MM.1S (cell line): ENCODE results near the gene FXYD4.

ENCODE experiments used
- DNase-seq: peaks from one replicate; pipeline ENCODE4 v3.0.0-alpha.2; 2015
- H2AFZ ChIP-seq: fragments of 300-600 bp; sonication (generic); 2 replicates; pipeline ENCODE4 v1.6.0; 2016; ENCODE audit warnings: antibody characterized with exemption, low read length
- H3F3A ChIP-seq: fragments of 300-600 bp; sonication (generic); 2 replicates; pipeline ENCODE4 v1.6.1; 2016; ENCODE audit warnings: mild to moderate bottlenecking, antibody characterized with exemption, low read length, moderate library complexity, mixed read lengths; ENCODE audit not compliant: insufficient read depth
- H3K27ac ChIP-seq: fragments of 300-600 bp; sonication (generic); 2 replicates; pipeline ENCODE4 v1.5.1; 2016; ENCODE audit warnings: mild to moderate bottlenecking, low read length
- H3K27me3 ChIP-seq: fragments of 300-600 bp; sonication (generic); replicated peaks from 2 replicates; pipeline ENCODE4 v1.6.0; 2016; ENCODE audit warnings: low read length; ENCODE audit not compliant: insufficient read depth
- H3K36me3 ChIP-seq: fragments of 300-600 bp; sonication (generic); replicated peaks from 2 replicates; pipeline ENCODE4 v1.6.1; 2016; ENCODE audit warnings: mild to moderate bottlenecking, low read length, mixed read lengths; ENCODE audit not compliant: insufficient read depth
- H3K4me1 ChIP-seq: fragments of 300-600 bp; sonication (generic); 2 replicates; pipeline ENCODE4 v1.6.1; 2016; ENCODE audit warnings: low read length, mixed read lengths
- H3K4me2 ChIP-seq: fragments of 300-600 bp; sonication (generic); 2 replicates; pipeline ENCODE4 v1.6.0; 2016; ENCODE audit warnings: low read depth, low read length
- H3K4me3 ChIP-seq: fragments of 300-600 bp; sonication (generic); 2 replicates; pipeline ENCODE4 v1.5.1; 2016; ENCODE audit warnings: low read length, mixed read lengths
- H3K79me2 ChIP-seq: fragments of 300-600 bp; sonication (generic); 2 replicates; pipeline ENCODE4 v1.6.1; 2016; ENCODE audit warnings: mixed run types, low read length, mixed read lengths
- H3K9ac ChIP-seq: fragments of 300-600 bp; sonication (generic); 2 replicates; pipeline ENCODE4 v1.6.1; 2016; ENCODE audit warnings: low read length, mixed read lengths
- H3K9me2 ChIP-seq: fragments of 300-600 bp; sonication (generic); replicated peaks from 2 replicates; pipeline ENCODE4 v1.6.1; 2016; ENCODE audit warnings: mild to moderate bottlenecking, low read length, mixed read lengths; ENCODE audit not compliant: insufficient read depth
- H3K9me3 ChIP-seq: fragments of 300-600 bp; sonication (generic); replicated peaks from 2 replicates; pipeline ENCODE4 v1.6.1; 2016; ENCODE audit warnings: mild to moderate bottlenecking, low read length, mixed read lengths; ENCODE audit not compliant: insufficient read depth
- H4K20me1 ChIP-seq: fragments of 300-600 bp; sonication (generic); 2 replicates; pipeline ENCODE4 v1.6.1; 2016; ENCODE audit warnings: mild to moderate bottlenecking, low read length, moderate library complexity, mixed read lengths; ENCODE audit not compliant: insufficient read depth
- CTCF ChIP-seq: fragments of 300-600 bp; sonication (generic); IDR thresholded peaks from 2 replicates; pipeline ENCODE4 v1.5.1; 2016; ENCODE audit warnings: antibody characterized with exemption, low read length, mixed read lengths
- EZH2 ChIP-seq: fragments of 300-600 bp; sonication (generic); optimal IDR thresholded peaks from 2 replicates; pipeline ENCODE3; 2017; ENCODE audit warnings: low read depth, mild to moderate bottlenecking, antibody characterized with exemption, low read length, mixed read lengths
- EZH2phosphoT487 ChIP-seq: fragments of 300-600 bp; sonication (generic); IDR thresholded peaks from 2 replicates; pipeline ENCODE4 v1.6.1; 2018; ENCODE audit warnings: antibody characterized with exemption, low read length

The FXYD4 gene

GRCh38 chr10:43347997-43348396, 23.4 kb upstream of the FXYD4 start:
- no peak overlapping the region for H3K27ac ChIP-seq
- H4K20me1 ChIP-seq = no peaks in the 10 kb centered on the region
- H3K9ac ChIP-seq = no peak overlapping the region
- no peaks in the 10 kb centered on the region for H3K9me2 ChIP-seq
- no peak overlapping the region for H3K4me3 ChIP-seq
- H3K4me2 ChIP-seq = no peak overlapping the region
- 0 out of 2 replicates have a peak, but pooled peaks cover 3% of the 10 kb centered on the region for H3K27me3 ChIP-seq
- no peaks in the 10 kb centered on the region for H3F3A ChIP-seq
- no peak for TF ChIP-seq EZH2phosphoT487
- TF ChIP-seq CTCF = no peak
- no peak for TF ChIP-seq EZH2
- H3K4me1 ChIP-seq = 0 out of 2 replicates have a peak, but pooled peaks cover 4% of the 10 kb centered on the region
- H3K79me2 ChIP-seq = no peaks in the 10 kb centered on the region
- no peak for DNase-seq
- no peaks in the 10 kb centered on the region for H3K36me3 ChIP-seq
- H2AFZ ChIP-seq = peak overlapping the region; percentile 69
- H3K9me3 ChIP-seq = no peaks in the 10 kb centered on the region

DNA sequence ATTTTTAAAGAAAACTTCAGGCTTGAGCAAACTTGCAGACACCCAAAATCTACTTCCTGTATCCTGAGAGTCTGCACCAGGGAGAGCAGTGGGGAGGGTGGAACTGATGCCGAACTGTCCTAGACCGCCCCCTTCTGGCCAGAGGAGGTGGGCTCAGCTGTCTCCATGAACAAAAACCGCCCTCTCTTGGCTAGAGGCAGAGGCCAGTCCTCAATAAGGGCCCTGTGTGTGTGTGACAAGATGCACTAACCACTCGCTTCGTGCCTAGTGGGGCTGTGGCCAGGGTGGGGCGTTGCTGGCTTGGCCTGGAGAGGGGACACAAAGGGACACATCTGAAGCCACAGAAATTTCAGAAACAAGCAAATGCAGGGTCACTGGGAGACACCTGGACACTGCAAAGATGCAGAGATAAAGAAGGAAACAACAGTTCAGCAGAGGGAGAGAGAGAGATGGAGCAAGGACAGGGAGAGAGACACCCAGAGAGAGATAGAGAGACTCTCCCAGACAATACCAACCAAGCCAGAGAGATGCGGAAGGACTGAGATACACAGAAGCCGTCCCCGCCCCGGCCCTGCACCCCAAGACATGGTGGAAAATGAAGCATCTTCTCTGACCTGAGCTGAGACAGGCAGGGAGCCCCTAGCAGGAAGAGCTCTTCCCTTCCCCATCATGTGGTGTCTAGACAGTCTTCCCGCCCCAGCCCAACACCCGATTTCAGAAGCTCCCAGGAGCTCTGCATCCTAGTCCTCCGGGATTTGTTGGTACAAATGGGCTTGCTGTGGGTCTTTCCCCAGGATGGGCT, 22.7 kb upstream of the FXYD4 start:
- no peaks in the 10 kb centered on the region for H4K20me1 ChIP-seq
- H3K36me3 ChIP-seq = no peaks in the 10 kb centered on the region
- 0 out of 2 replicates have a peak, but pooled peaks cover 4% of the 10 kb centered on the region for H3K4me1 ChIP-seq
- H2AFZ ChIP-seq = peak overlapping the region; percentile 69
- no peaks in the 10 kb centered on the region for H3K9me3 ChIP-seq
- no peak overlapping the region for H3K27ac ChIP-seq
- H3K4me3 ChIP-seq = no peak overlapping the region
- TF ChIP-seq CTCF (peak; percentile 96), EZH2 (no peak)
- no peaks in the 10 kb centered on the region for H3K79me2 ChIP-seq
- peak; percentile 81 for DNase-seq
- no peaks in the 10 kb centered on the region for H3F3A ChIP-seq
- 0 out of 2 replicates have a peak, but pooled peaks cover 3% of the 10 kb centered on the region for H3K27me3 ChIP-seq
- no peaks in the 10 kb centered on the region for H3K9me2 ChIP-seq
- no peak overlapping the region for H3K4me2 ChIP-seq
- H3K9ac ChIP-seq = no peak overlapping the region

- H3K9ac ChIP-seq = no peak overlapping the region
- no peak overlapping the region for H3K27ac ChIP-seq
- H3K4me3 ChIP-seq = no peak overlapping the region
- no peak overlapping the region for H3K4me2 ChIP-seq
- no peak overlapping the region for H2AFZ ChIP-seq
- no peaks in the 10 kb centered on the region for H4K20me1 ChIP-seq
- H3K36me3 ChIP-seq = no peaks in the 10 kb centered on the region
- no peaks in the 10 kb centered on the region for H3K9me2 ChIP-seq
- H3K9me3 ChIP-seq = no peaks in the 10 kb centered on the region
- H3K4me1 ChIP-seq = 0 out of 2 replicates have a peak, but pooled peaks cover 4% of the 10 kb centered on the region
- 0 out of 2 replicates have a peak, but pooled peaks cover 3% of the 10 kb centered on the region for H3K27me3 ChIP-seq
- DNase-seq = no peak
- H3K79me2 ChIP-seq = no peaks in the 10 kb centered on the region
- H3F3A ChIP-seq = no peaks in the 10 kb centered on the region
- no peak for TF ChIP-seq CTCF
- TF ChIP-seq EZH2phosphoT487 = no peak
Observed at GRCh38 chr10:43350156-43350555, 21.3 kb upstream of the FXYD4 start.
